SU-DHL-6 (cell line): ENCODE measurements around the gene KDM5C.

ENCODE experiments used
- H2AFZ ChIP-seq: fragments of 200-600 bp; sonication (generic); 2 replicates; pipeline ENCODE4 v1.6.1; 2014; ENCODE audit warnings: low read depth, mild to moderate bottlenecking, moderate library complexity, mixed read lengths, antibody characterized with exemption, low read length; ENCODE audit not compliant: severe bottlenecking
- H3F3A ChIP-seq: fragments of 200-600 bp; shearing (Covaris generic); 2 replicates; pipeline ENCODE4 v1.6.0; 2016; ENCODE audit warnings: antibody characterized with exemption, mild to moderate bottlenecking; ENCODE audit not compliant: insufficient read depth
- H3K27ac ChIP-seq: fragments of 200-600 bp; sonication (generic); 2 replicates; pipeline ENCODE4 v1.5.1; 2016; ENCODE audit warnings: low read depth, mild to moderate bottlenecking, low read length, moderate library complexity, mixed read lengths
- H3K27me3 ChIP-seq: fragments of 200-600 bp; sonication (generic), shearing (Covaris generic); 2 replicates; pipeline ENCODE4 v1.6.0; 2014; ENCODE audit warnings: mild to moderate bottlenecking, low read length
- H3K36me3 ChIP-seq: fragments of 200-600 bp; sonication (generic); 2 replicates; pipeline ENCODE4 v1.6.1; 2014; ENCODE audit warnings: mild to moderate bottlenecking, low read length, mixed read lengths
- H3K4me2 ChIP-seq: fragments of 300-600, 200-600 bp; shearing (Covaris generic), sonication (generic); 2 replicates; pipeline ENCODE4 v1.6.0; 2014; ENCODE audit warnings: low read length, low read depth, mild to moderate bottlenecking; ENCODE audit not compliant: poor library complexity, severe bottlenecking
- H3K4me3 ChIP-seq: fragments of 200-600 bp; sonication (generic); 2 replicates; pipeline ENCODE4 v1.5.1; 2014; ENCODE audit warnings: antibody characterized with exemption, low read length, mild to moderate bottlenecking, mixed read lengths; ENCODE audit not compliant: insufficient read depth, poor library complexity, severe bottlenecking
- H3K79me2 ChIP-seq: fragments of 200-600 bp; sonication (generic); 2 replicates; pipeline ENCODE4 v1.6.1; 2014; ENCODE audit warnings: mild to moderate bottlenecking, low read length, moderate library complexity; ENCODE audit not compliant: insufficient read depth
- H3K9ac ChIP-seq: fragments of 200-600 bp; sonication (generic); 2 replicates; pipeline ENCODE4 v1.7.0; 2014; ENCODE audit warnings: mild to moderate bottlenecking, low read length
- H3K9me2 ChIP-seq: fragments of 200-600 bp; sonication (generic); replicated peaks from 2 replicates; pipeline ENCODE4 v1.6.1; 2014; ENCODE audit warnings: low read length; ENCODE audit not compliant: insufficient read depth
- H3K9me3 ChIP-seq: fragments of 200-600 bp; sonication (generic); 2 replicates; pipeline ENCODE4 v1.6.1; 2014; ENCODE audit warnings: low read length, mixed read lengths; ENCODE audit not compliant: insufficient read depth
- H4K20me1 ChIP-seq: fragments of 200-600 bp; sonication (generic); 2 replicates; pipeline ENCODE4 v1.6.1; 2014; ENCODE audit warnings: low read depth, mild to moderate bottlenecking, antibody characterized with exemption, low read length, moderate library complexity, mixed read lengths
- EZH2phosphoT487 ChIP-seq: fragments of 200-600 bp; sonication (generic), shearing (Covaris generic); conservative IDR thresholded peaks from 2 replicates; pipeline ENCODE4 v1.6.1; 2018; ENCODE audit warnings: mild to moderate bottlenecking, antibody characterized with exemption, low read length, moderate library complexity, mixed read lengths
- TF ChIP-seq, protein P1 (sequence below): fragments of 200-600 bp; sonication (generic); IDR thresholded peaks from one replicate; pipeline ENCODE4 v1.5.1; 2017; ENCODE audit warnings: antibody characterized with exemption, mild to moderate bottlenecking, low read length, moderate library complexity; ENCODE audit not compliant: insufficient read depth, poor library complexity, severe bottlenecking

Gene KDM5C

DNA sequence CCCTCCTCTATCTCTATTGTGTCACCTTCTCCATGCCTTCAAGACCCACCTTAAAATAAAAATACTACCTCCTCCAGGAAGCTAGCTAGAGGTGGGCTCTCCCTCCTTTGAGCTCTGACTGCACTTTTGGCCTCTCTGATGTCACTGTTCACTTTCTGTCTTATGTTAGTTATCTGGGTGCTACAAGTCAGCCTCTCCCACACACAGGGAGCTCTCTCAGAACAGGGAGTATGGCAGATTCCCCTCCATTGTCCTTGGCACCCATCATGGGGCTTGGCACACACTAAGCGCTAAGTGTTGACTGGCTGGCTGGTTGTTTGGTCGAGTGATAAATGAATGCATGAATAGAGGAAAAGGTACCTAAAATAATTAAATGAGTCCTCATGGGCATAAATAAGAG lies 21.2 kb upstream of the KDM5C start:
- Histone ChIP-seq H4K20me1 (no peaks in the 10 kb centered on the region), H3K4me2 (no peak overlapping the region), H2AFZ (no peak overlapping the region), H3K79me2 (no peaks in the 10 kb centered on the region), H3K27me3 (no peaks in the 10 kb centered on the region), H3K9ac (no peak overlapping the region), H3K9me2 (no peaks in the 10 kb centered on the region), H3K27ac (no peak overlapping the region), H3K9me3 (no peaks in the 10 kb centered on the region), H3F3A (no peaks in the 10 kb centered on the region), H3K36me3 (no peaks in the 10 kb centered on the region), H3K4me3 (no peak overlapping the region)
- TF ChIP-seq, protein P1, sequence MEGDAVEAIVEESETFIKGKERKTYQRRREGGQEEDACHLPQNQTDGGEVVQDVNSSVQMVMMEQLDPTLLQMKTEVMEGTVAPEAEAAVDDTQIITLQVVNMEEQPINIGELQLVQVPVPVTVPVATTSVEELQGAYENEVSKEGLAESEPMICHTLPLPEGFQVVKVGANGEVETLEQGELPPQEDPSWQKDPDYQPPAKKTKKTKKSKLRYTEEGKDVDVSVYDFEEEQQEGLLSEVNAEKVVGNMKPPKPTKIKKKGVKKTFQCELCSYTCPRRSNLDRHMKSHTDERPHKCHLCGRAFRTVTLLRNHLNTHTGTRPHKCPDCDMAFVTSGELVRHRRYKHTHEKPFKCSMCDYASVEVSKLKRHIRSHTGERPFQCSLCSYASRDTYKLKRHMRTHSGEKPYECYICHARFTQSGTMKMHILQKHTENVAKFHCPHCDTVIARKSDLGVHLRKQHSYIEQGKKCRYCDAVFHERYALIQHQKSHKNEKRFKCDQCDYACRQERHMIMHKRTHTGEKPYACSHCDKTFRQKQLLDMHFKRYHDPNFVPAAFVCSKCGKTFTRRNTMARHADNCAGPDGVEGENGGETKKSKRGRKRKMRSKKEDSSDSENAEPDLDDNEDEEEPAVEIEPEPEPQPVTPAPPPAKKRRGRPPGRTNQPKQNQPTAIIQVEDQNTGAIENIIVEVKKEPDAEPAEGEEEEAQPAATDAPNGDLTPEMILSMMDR, result no peak
- TF ChIP-seq EZH2phosphoT487, result no peak

DNA sequence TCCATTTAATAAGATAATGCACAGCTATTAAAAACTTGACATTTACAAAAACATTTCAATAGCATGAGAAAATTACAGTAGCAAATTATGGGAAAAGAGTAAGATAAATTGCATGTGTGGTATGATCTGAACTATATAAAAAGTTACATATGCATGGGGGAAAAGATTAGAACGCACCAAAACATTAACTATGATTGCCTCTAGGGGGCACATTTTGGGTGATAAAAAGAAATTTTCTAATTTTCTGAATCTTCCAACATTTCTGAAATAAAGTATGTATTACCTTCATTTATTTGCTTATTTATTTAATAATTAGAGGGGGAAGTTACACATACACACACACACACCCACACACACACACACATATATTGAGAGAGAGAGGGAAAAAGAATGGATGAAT lies 19.6 kb upstream of the KDM5C start:
- Histone ChIP-seq H3K9ac (no peak overlapping the region), H3K9me3 (no peaks in the 10 kb centered on the region), H3K27me3 (no peaks in the 10 kb centered on the region), H4K20me1 (no peaks in the 10 kb centered on the region), H3K9me2 (no peaks in the 10 kb centered on the region), H2AFZ (no peak overlapping the region), H3K27ac (no peak overlapping the region), H3K79me2 (no peaks in the 10 kb centered on the region), H3K4me3 (no peak overlapping the region), H3K4me2 (no peak overlapping the region), H3K36me3 (no peaks in the 10 kb centered on the region), H3F3A (no peaks in the 10 kb centered on the region)
- TF ChIP-seq EZH2phosphoT487, result no peak
- TF ChIP-seq, protein P1, result no peak

- H3K79me2 ChIP-seq, result no peaks in the 10 kb centered on the region
- TF ChIP-seq, protein P1, result no peak
- H4K20me1 ChIP-seq, result no peaks in the 10 kb centered on the region
- no peak overlapping the region for H3K4me3 ChIP-seq
- H3K27me3 ChIP-seq, result no peaks in the 10 kb centered on the region
- H3K9me2 ChIP-seq, result no peaks in the 10 kb centered on the region
- H3K27ac ChIP-seq, result no peak overlapping the region
- no peak overlapping the region for H3K4me2 ChIP-seq
- H3K9me3 ChIP-seq, result no peaks in the 10 kb centered on the region
- H2AFZ ChIP-seq, result no peak overlapping the region
- H3K36me3 ChIP-seq, result no peaks in the 10 kb centered on the region
- H3K9ac ChIP-seq, result no peak overlapping the region
- no peaks in the 10 kb centered on the region for H3F3A ChIP-seq
These were observed 17.3 kb upstream of the KDM5C start for GRCh38 chrX:53242310-53242709.

GRCh38 chrX:53241558-53241957 lies 16.6 kb upstream of the KDM5C start:
- H4K20me1 ChIP-seq, result no peaks in the 10 kb centered on the region
- no peak overlapping the region for H3K9ac ChIP-seq
- H3K36me3 ChIP-seq, result no peaks in the 10 kb centered on the region
- no peak overlapping the region for H3K27ac ChIP-seq
- no peaks in the 10 kb centered on the region for H3K79me2 ChIP-seq
- H3F3A ChIP-seq, result no peaks in the 10 kb centered on the region
- H3K4me2 ChIP-seq, result no peak overlapping the region
- no peaks in the 10 kb centered on the region for H3K9me3 ChIP-seq
- no peak overlapping the region for H3K4me3 ChIP-seq
- no peak overlapping the region for H2AFZ ChIP-seq
- no peaks in the 10 kb centered on the region for H3K27me3 ChIP-seq
- H3K9me2 ChIP-seq, result no peaks in the 10 kb centered on the region
- TF ChIP-seq EZH2phosphoT487, result no peak
- TF ChIP-seq, protein P1, result no peak
